Activated naive CD8-positive, alpha-beta T cell treated with anti-CD3 and anti-CD28 coated beads, Interleukin-2, amount 10 ng/mL, durations not matched to agents 7 days and 5 days (primary cell): ENCODE measurements around the gene HLA-DMA. TPM values are rescaled to one million over a fixed set of nuclear protein-coding genes. Genes with fewer than 3 reads are reported as not detected.
A peak's percentile ranks its signal among the peaks of the same experiment; 100 is the strongest.

ENCODE experiments used
- ATAC-seq: fragments of 150-1000 bp; cut with Tn5 transposase; one replicate; pipeline ENCODE4 v1.10.0; 2021; ENCODE audit warnings: low read depth, moderate library complexity
- POLR2A ChIA-PET: fragments of 350-600 bp; sonication (Branson Sonifier 250); formaldehyde crosslinking; loops from one replicate; lab custom pipeline; 2021; ENCODE audit warnings: antibody characterized with exemption; lab: Charles Lee
- DNase-seq: peaks from one replicate; pipeline ENCODE4 v3.0.0; 2021
- H3K27ac Mint-ChIP-seq: one replicate; pipeline ENCODE4 v1.8.0; 2022; ENCODE audit warnings: mild to moderate bottlenecking, mixed read lengths
- H3K27me3 Mint-ChIP-seq: one replicate; pipeline ENCODE4 v1.8.0; 2022; ENCODE audit warnings: mild to moderate bottlenecking, moderate library complexity, mixed read lengths
- H3K36me3 Mint-ChIP-seq: one replicate; pipeline ENCODE4 v1.8.0; 2021; ENCODE audit warnings: mild to moderate bottlenecking, mixed read lengths
- H3K4me1 Mint-ChIP-seq: one replicate; pipeline ENCODE4 v1.8.0; 2021; ENCODE audit warnings: mixed read lengths
- H3K4me3 Mint-ChIP-seq: one replicate; pipeline ENCODE4 v1.8.0; 2022; ENCODE audit warnings: mild to moderate bottlenecking, moderate library complexity, mixed read lengths
- H3K9me3 Mint-ChIP-seq: one replicate; pipeline ENCODE4 v1.8.0; 2021; ENCODE audit warnings: mixed read lengths
- total RNA-seq, 2 experiments: library from RNA; stranded (reverse); gene quantifications; one replicate each; pipeline ENCODE4 v1.2.3, GENCODE V29; 2021

HLA-DMA gene
- total RNA-seq, 2 experiments from 2014 or later, result 32.1 to 36.1 TPM

DNA sequence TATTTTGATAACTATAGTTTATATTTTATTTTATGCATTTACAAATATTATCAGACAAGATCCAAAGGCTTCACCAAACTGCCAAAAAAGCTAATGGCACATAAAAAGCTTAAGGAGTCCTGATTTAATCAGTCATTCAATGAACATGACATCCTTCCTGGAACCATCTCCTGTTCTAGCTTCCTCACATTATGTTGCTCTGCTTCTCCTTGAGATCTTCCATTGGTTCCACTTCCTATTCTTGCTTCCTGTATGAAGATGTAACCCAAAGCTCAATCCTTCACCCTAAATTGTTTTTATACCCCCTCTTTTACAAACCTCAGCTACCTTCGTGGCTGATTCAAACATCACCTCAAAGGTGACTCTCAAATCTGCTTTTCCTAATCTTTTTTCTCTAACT lies 11.0 kb upstream of the HLA-DMA start:
- H3K27ac Mint-ChIP-seq, result no peak overlapping the region
- H3K9me3 Mint-ChIP-seq, result no peaks in the 10 kb centered on the region
- H3K27me3 Mint-ChIP-seq, result no peaks in the 10 kb centered on the region
- H3K4me1 Mint-ChIP-seq, result peaks cover 52% of the 10 kb centered on the region
- no peak for ATAC-seq
- peak overlapping the region; percentile 3 for H3K4me3 Mint-ChIP-seq
- POLR2A ChIA-PET, result interaction anchor here (4.4 kb wide), 1 partner anchor 9 kb away, joined by 47 read pairs; no protein-coding TSS in a partner anchor
- H3K36me3 Mint-ChIP-seq, result peaks cover 25% of the 10 kb centered on the region
- DNase-seq, result no peak

DNA sequence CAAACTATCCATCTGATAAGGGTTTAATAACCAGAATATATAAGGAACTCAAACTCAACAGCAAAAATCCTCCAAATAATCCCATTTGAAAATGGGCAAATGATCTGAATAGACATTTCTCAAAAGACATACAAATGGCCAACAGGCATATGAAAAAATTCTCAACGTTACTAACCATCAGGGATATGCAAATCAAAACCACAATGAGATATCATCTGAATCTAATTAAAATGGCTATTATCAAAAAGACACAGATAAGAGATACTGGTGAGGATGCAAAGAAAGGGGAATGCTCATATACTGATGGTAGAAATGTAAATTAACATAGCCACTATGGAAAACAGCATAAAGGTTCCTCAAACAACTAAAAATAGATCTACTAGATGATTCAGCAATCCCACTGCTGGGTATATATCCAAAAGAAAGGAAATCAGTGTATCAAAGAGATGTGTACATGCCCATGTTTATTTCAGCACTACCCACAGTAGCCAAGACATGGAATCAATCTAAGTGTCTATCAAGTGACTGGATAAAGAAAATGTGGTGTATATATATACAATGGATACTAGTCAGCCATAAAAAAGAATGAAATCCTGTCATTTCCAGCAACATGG lies 9.4 kb upstream of the HLA-DMA start:
- POLR2A ChIA-PET, result interaction anchor here (4.4 kb wide), 1 partner anchor 11 kb away, joined by 47 read pairs; no protein-coding TSS in a partner anchor
- DNase-seq, result no peak
- Mint-ChIP-seq H3K27me3 (no peaks in the 10 kb centered on the region), H3K27ac (no peak overlapping the region), H3K4me1 (peaks cover 52% of the 10 kb centered on the region), H3K9me3 (no peaks in the 10 kb centered on the region), H3K36me3 (peaks cover 28% of the 10 kb centered on the region), H3K4me3 (no peak overlapping the region)
- ATAC-seq, result no peak

DNA sequence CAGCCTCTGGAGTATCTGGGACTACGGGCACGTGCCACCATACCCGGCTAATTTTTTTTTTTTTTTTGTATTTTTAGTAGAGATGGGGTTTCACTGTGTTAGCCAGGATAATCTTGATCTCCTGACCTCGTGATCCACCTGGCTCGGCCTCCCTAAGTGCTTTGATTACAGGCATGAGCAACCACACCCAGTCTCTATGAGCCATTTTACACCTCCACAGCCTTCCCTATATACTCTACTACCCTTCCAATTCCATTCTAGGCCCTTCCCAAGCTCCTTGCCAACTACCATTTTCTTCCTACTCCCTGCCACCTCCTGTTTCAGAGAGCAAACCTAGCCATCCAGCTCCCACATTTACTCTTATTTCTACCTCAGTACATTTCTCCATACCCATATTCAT lies 7.7 kb upstream of the HLA-DMA start:
- Mint-ChIP-seq H3K4me3 (no peak overlapping the region), H3K4me1 (peaks cover 44% of the 10 kb centered on the region), H3K27me3 (no peaks in the 10 kb centered on the region), H3K27ac (no peak overlapping the region), H3K36me3 (peaks cover 30% of the 10 kb centered on the region), H3K9me3 (no peaks in the 10 kb centered on the region)
- DNase-seq (no peak), ATAC-seq (no peak)
- POLR2A ChIA-PET, result interaction anchor here (4.4 kb wide), 1 partner anchor 13 kb away, joined by 47 read pairs; no protein-coding TSS in a partner anchor

DNA sequence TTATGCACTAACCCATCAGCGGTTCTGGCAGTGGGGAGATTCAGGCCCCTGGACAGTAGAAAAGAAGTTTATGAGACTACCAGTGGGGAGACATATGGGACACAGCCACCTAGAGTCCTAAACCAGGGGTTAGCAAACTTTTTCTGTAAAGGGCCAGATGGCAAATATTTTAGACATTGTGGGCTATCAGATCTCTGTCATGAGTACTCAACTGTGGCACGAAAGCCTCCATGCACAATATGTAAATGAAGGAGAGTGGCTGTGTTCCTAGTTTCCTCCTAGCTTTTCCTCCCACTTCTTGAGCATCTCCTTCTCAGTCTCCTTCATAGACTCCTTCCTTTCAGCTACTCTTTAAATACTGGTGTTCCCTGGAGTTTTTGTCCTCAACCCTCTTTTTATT lies 3.3 kb upstream of the HLA-DMA start:
- H3K27me3 Mint-ChIP-seq, result no peaks in the 10 kb centered on the region
- no peak overlapping the region for H3K4me3 Mint-ChIP-seq
- ATAC-seq (no peak), DNase-seq (no peak)
- peaks cover 39% of the 10 kb centered on the region for H3K4me1 Mint-ChIP-seq
- H3K9me3 Mint-ChIP-seq, result no peaks in the 10 kb centered on the region
- H3K27ac Mint-ChIP-seq, result no peak overlapping the region
- POLR2A ChIA-PET, result interaction anchor here (1.8 to 10.8 kb wide), 2 partner anchors 14 to 62 kb away, joined by 7 to 261 read pairs; partner anchors contain the start of gene BRD2
- H3K36me3 Mint-ChIP-seq, result peaks cover 17% of the 10 kb centered on the region

DNA sequence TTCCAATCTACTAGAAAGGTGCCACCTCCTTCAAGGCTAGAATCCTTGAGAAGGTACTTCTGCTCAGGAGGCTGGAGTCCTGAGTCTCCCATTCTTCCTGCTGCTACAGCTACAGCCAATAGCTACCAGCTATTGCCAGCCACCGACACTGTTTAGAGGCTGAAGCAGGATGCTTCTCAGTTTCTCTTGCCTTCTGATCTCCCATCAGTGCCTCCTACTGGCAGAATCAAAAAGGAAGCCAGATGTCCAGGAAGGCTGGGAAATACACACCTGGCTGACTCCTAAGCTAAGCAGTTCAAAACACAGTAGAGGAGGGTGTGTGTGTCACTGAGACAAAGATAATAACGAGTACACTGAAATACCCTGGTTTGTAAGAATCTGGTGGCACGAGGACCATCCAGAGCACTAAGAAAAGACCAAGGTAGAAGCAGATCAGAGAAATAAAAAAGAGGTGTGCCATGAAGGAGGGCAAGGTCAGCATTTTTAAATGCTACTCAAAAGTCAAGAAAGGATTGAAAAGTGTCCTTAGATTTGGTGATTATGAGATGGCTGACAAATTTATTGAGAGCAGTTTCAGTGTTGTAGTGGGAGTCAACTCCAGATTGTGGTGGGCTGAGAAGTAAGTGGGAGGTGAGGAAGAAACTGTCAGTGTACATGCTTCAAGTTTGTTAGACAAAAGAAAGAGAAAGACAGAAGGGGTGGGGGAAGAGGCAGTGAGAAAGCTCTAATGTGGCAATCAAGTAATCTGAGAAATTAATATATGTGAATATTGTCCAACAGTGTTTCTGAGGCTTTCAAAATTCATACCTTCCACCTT lies 2.3 kb upstream of the HLA-DMA start:
- ATAC-seq (peak; percentile 28), DNase-seq (no peak)
- Mint-ChIP-seq H3K36me3 (peaks cover 15% of the 10 kb centered on the region), H3K4me1 (peaks cover 38% of the 10 kb centered on the region), H3K27me3 (no peaks in the 10 kb centered on the region), H3K27ac (peak overlapping the region; percentile 0), H3K9me3 (no peaks in the 10 kb centered on the region), H3K4me3 (no peak overlapping the region)
- POLR2A ChIA-PET, result interaction anchor here (0.6 to 10.8 kb wide), 8 partner anchors 11 to 111 kb away, joined by 3 to 261 read pairs (median 11); partner anchors contain the start of gene BRD2

DNA sequence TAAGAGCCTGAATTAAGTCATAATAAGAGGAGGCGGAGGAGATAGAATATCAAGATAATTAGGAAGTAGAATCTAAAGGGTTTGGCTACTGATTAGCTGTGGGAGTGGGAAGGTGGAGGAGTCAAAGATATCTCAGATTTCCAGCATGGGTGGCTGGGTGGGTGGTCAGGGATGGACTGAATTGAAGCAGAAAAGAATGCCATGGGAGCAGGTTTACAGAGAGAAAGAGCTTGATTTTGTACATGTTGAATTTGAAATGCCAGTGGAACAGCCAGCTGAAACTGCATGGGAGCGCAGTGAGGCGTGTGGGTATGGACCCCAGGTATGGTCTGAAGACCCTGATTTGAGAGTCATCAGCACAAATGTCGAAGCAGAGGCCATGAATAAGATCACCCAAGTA lies 1.4 kb upstream of the HLA-DMA start:
- POLR2A ChIA-PET, result interaction anchor here (0.7 to 10.8 kb wide), 8 partner anchors 10 to 110 kb away, joined by 3 to 261 read pairs (median 11); partner anchors contain the start of gene BRD2
- H3K4me3 Mint-ChIP-seq, result no peak overlapping the region
- H3K27ac Mint-ChIP-seq, result peak overlapping the region; percentile 2
- no peaks in the 10 kb centered on the region for H3K27me3 Mint-ChIP-seq
- no peaks in the 10 kb centered on the region for H3K9me3 Mint-ChIP-seq
- ATAC-seq, result no peak
- H3K4me1 Mint-ChIP-seq, result peaks cover 46% of the 10 kb centered on the region
- no peak for DNase-seq
- H3K36me3 Mint-ChIP-seq, result peaks cover 16% of the 10 kb centered on the region

DNA sequence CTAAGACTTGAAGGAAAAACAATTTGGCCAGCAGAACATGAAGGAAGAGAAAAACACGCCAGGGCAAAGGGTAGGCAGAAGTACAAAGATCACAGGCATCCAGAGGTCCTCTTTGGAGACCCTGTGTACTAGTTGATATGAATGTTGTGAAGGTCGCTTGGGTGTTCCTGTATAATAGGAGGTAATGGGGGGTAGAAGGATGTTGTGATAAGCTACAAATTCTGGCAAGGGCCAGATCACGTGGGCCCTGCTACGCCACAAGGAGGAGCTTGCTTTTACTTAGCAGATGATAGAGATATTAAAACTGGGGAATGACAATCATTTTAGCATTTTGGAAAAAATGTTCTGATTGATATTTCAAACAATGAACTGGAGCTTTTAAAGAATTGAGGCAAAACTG lies 878 bp upstream of the HLA-DMA start:
- no peak overlapping the region for H3K4me3 Mint-ChIP-seq
- no peak for DNase-seq

DNA sequence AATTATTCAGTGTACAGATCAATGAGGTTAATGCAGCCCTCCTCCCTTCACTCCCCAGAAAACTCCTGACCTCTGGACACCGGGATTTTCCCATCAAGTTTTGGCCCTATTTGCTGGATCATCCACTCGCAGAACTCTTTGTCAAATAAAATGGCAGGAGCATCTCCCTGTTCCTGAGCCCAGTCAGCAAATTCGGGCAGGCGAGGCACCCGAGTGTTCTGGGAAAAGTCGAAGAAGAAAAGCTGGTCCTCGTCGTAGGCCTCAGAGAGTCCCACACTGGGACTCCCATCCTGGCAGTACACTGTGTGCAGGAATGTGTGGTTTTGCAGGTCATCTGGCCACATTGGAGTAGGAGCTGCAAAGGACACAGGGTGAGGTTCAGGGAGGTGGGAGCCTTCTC lies 2.4 kb downstream of the HLA-DMA start:
- DNase-seq (no peak), ATAC-seq (no peak)
- Mint-ChIP-seq H3K9me3 (no peaks in the 10 kb centered on the region), H3K27ac (peak overlapping the region; percentile 22), H3K27me3 (no peaks in the 10 kb centered on the region), H3K36me3 (peaks cover 12% of the 10 kb centered on the region), H3K4me1 (peaks cover 52% of the 10 kb centered on the region), H3K4me3 (no peak overlapping the region)
- POLR2A ChIA-PET, result interaction anchor here (0.8 to 10.8 kb wide), 6 partner anchors 9 to 821 kb away, joined by 3 to 261 read pairs (median 4); partner anchors contain the start of genes BRD2, FKBPL and TAP2

More for the DNA sequence above, 878 bp upstream of the HLA-DMA start:
- Mint-ChIP-seq H3K9me3 (no peaks in the 10 kb centered on the region), H3K4me1 (peaks cover 49% of the 10 kb centered on the region), H3K36me3 (peaks cover 16% of the 10 kb centered on the region), H3K27ac (peak overlapping the region; percentile 17), H3K27me3 (no peaks in the 10 kb centered on the region)
- no peak for ATAC-seq
- POLR2A ChIA-PET, result interaction anchor here (0.9 to 10.8 kb wide), 8 partner anchors 9 to 115 kb away, joined by 3 to 261 read pairs (median 11); partner anchors contain the start of genes BRD2 and TAP2

DNA sequence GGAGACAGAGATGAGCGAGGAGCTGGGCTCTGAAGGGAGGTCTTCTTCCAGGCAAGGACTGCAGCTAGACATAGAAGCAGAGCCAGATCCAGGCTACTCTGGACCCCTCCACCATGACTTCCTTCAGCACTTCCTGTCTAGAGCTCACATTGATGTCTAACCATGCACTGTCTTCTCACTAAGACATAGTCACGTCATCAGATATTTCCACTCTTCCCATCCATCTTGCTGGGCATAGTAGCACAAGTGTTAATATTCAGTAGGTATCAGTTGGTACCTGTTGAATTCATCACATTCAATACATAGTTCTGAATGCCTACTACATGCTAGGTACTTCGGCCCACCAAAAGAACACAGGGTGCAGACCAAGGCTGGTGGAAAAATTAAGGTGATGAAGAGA lies 2.9 kb downstream of the HLA-DMA start:
- POLR2A ChIA-PET, result interaction anchor here (0.8 to 10.8 kb wide), 6 partner anchors 8 to 820 kb away, joined by 3 to 261 read pairs (median 4); partner anchors contain the start of genes BRD2, FKBPL and TAP2
- Mint-ChIP-seq H3K9me3 (no peaks in the 10 kb centered on the region), H3K4me1 (peaks cover 52% of the 10 kb centered on the region), H3K4me3 (no peak overlapping the region), H3K36me3 (peaks cover 13% of the 10 kb centered on the region), H3K27ac (peak overlapping the region; percentile 13), H3K27me3 (no peaks in the 10 kb centered on the region)
- no peak for ATAC-seq
- no peak for DNase-seq

DNA sequence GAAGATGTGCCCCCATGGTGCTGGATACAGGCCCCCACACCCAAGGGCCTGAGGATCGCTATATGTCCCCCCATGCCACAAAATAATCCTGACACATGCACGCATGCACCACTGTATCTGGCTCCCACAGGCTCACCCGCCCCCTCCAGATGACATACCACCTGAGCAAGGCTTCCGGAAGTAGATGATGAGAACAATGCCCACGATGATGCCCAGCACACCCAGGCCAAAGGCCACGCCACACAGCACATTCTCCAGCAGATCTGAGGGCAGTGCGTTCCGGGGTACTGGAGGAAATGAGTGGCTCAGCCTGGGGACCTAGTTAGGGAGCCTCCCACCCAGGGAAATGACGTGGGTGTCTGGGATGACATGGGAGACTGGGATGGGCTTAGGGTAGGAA lies 3.8 kb downstream of the HLA-DMA start:
- POLR2A ChIA-PET, result interaction anchor here (2.4 kb wide), 1 partner anchor 23 kb away, joined by 16 read pairs; no protein-coding TSS in a partner anchor
- Mint-ChIP-seq H3K27me3 (no peaks in the 10 kb centered on the region), H3K36me3 (peaks cover 14% of the 10 kb centered on the region), H3K4me3 (no peak overlapping the region), H3K4me1 (peaks cover 54% of the 10 kb centered on the region), H3K9me3 (no peaks in the 10 kb centered on the region), H3K27ac (no peak overlapping the region)
- DNase-seq (no peak), ATAC-seq (no peak)

DNA sequence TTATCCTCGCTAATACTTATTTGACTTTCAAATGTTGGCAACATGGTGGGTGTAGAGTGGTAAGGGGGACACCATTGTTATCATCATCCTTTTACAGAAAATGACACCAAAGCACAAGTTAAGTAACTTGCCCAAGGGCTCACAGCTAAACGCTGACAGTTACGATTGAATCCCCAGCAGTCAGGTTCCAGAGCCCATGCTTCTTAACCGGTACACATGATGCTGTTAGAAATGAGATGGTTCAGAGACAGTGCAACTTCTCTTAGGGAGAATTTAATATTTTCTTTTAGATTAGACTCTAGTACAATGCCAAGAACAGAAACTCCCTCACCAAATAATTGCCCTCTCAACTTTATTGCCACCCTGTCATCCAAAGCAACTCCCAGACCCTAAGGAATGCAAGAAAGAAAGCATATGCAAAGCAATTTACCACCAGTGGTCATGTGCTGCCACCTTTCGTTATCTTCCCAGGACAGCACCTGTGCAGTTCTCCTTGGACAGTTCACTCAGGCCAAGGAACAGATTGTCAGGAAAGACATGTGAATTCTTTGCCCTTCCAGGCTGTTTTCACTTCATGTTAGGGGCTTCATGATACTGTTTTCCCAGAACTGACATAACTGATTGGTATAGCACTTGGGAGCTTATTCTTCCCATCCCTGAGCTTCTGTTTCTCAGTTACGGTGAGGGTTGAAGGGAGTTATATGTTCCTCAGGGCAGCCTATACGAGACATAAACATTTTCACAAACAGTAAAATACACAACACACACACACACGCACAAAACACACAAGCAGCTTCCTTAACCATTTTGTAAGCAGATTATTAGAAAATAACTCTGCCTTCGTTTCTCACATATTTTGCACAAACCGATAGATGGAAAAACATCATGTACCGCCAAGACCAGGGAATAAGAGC lies 5.1 kb downstream of the HLA-DMA start:
- POLR2A ChIA-PET, result interaction anchor here (2.4 kb wide), 1 partner anchor 24 kb away, joined by 16 read pairs; no protein-coding TSS in a partner anchor
- no peak for ATAC-seq
- H3K9me3 Mint-ChIP-seq, result no peaks in the 10 kb centered on the region
- H3K4me3 Mint-ChIP-seq, result no peak overlapping the region
- DNase-seq, result no peak
- no peak overlapping the region for H3K27ac Mint-ChIP-seq
- peaks cover 14% of the 10 kb centered on the region for H3K36me3 Mint-ChIP-seq
- H3K27me3 Mint-ChIP-seq, result no peaks in the 10 kb centered on the region
- H3K4me1 Mint-ChIP-seq, result peaks cover 55% of the 10 kb centered on the region

DNA sequence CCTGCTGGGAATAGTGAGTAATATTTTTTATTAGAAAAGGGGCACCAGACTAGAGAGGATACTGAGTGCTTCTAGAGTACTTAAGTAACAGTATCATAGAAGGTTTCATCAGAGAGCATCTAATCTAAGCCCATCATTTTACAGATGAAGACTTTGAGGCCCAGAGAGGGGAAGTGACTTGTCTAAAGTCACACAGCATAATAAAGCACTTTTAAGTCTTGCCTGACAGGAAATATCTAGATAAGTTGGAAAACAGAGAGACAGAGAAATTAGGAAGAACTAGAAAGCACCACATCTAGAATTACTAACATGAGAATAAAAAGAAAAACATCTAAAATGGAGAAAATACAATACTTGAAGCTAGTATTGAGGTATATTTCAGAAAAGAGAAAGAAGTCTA lies 6.0 kb downstream of the HLA-DMA start:
- Mint-ChIP-seq H3K4me1 (peaks cover 59% of the 10 kb centered on the region), H3K27me3 (no peaks in the 10 kb centered on the region), H3K27ac (no peak overlapping the region), H3K9me3 (no peaks in the 10 kb centered on the region), H3K36me3 (peaks cover 14% of the 10 kb centered on the region), H3K4me3 (no peak overlapping the region)
- DNase-seq (no peak), ATAC-seq (no peak)
- POLR2A ChIA-PET, result interaction anchor here (2.4 kb wide), 1 partner anchor 25 kb away, joined by 16 read pairs; no protein-coding TSS in a partner anchor
